Erythroblast (primary cell): Measurements from ENCODE around the gene ZNF202.

Experiments used
- GATA1 ChIP-seq: IDR thresholded peaks from 2 replicates; pipeline ENCODE4 v1.6.1; 2011; ENCODE audit warnings: low read depth, mild to moderate bottlenecking, control low read depth, low read length, moderate library complexity
- POLR2A ChIP-seq: IDR thresholded peaks from 2 replicates; pipeline ENCODE4 v1.6.1; 2011; ENCODE audit warnings: mild to moderate bottlenecking, low read length

DNA sequence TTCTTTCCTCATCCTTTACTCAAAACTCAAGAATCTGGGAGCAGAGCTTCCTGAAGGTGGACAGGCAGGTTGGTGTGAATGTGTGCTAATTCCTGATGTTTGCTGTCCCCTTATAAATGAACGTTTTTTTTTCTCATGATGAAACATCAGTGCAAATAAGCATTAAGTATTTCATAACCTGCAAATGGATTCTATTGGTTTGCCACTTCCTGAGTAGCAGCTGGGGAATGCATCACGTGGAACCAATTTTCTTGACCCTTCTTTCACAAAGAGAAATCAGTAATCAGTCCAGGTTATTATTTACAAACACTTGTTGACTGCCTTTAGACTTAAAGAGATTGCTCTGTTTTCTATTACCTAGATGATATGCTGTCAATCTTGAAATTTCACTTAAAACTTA is 46.9 kb downstream of the ZNF202 start:
- TF ChIP-seq POLR2A: no peak
- no peak for TF ChIP-seq GATA1
